ENCODE data around the gene LMF1.

Gene LMF1

GRCh38 chr16:912684-913613 is 57.8 kb downstream of the LMF1 start:
- H3K4me3 Mint-ChIP-seq: no peak overlapping the region
- no peak overlapping the region for H3K27ac Mint-ChIP-seq
- H3K36me3 Mint-ChIP-seq (ENCODE audit: low read depth): peaks cover 6% of the 10 kb centered on the region
- no peak for DNase-seq (ENCODE audit: low spot score)
- H3K27me3 Mint-ChIP-seq (ENCODE audit: low read depth): no peaks in the 10 kb centered on the region
- peaks cover 3% of the 10 kb centered on the region for H3K9me3 Mint-ChIP-seq
- no peaks in the 10 kb centered on the region for H3K4me1 Mint-ChIP-seq (ENCODE audit: low read depth)

- Mint-ChIP-seq H3K27ac (no peak overlapping the region), H3K9me3 (peaks cover 3% of the 10 kb centered on the region), H3K4me1 (ENCODE audit: low read depth) (no peaks in the 10 kb centered on the region), H3K36me3 (ENCODE audit: low read depth) (peaks cover 10% of the 10 kb centered on the region), H3K27me3 (ENCODE audit: low read depth) (no peaks in the 10 kb centered on the region), H3K4me3 (no peak overlapping the region)
- DNase-seq (ENCODE audit: low spot score): no peak
These were observed 58.5 kb downstream of the LMF1 start for GRCh38 chr16:912322-912683.

GRCh38 chr16:911604-912321 is 59.0 kb downstream of the LMF1 start:
- no peak for DNase-seq (ENCODE audit: low spot score)
- H3K27ac Mint-ChIP-seq: no peak overlapping the region
- no peaks in the 10 kb centered on the region for H3K4me1 Mint-ChIP-seq (ENCODE audit: low read depth)
- H3K36me3 Mint-ChIP-seq (ENCODE audit: low read depth): peaks cover 10% of the 10 kb centered on the region
- H3K4me3 Mint-ChIP-seq: no peak overlapping the region
- no peaks in the 10 kb centered on the region for H3K27me3 Mint-ChIP-seq (ENCODE audit: low read depth)
- H3K9me3 Mint-ChIP-seq: peaks cover 6% of the 10 kb centered on the region

- DNase-seq (ENCODE audit: low spot score): no peak
- Mint-ChIP-seq H3K27me3 (ENCODE audit: low read depth) (no peaks in the 10 kb centered on the region), H3K36me3 (ENCODE audit: low read depth) (peaks cover 17% of the 10 kb centered on the region), H3K9me3 (peaks cover 12% of the 10 kb centered on the region), H3K4me1 (ENCODE audit: low read depth) (no peaks in the 10 kb centered on the region), H3K4me3 (no peak overlapping the region), H3K27ac (no peak overlapping the region)
These were observed 59.7 kb downstream of the LMF1 start for GRCh38 chr16:911101-911500.

GRCh38 chr16:910181-910580 is 60.6 kb downstream of the LMF1 start:
- Mint-ChIP-seq H3K36me3 (ENCODE audit: low read depth) (peaks cover 18% of the 10 kb centered on the region), H3K4me3 (no peak overlapping the region), H3K9me3 (peaks cover 20% of the 10 kb centered on the region), H3K27me3 (ENCODE audit: low read depth) (no peaks in the 10 kb centered on the region), H3K27ac (no peak overlapping the region), H3K4me1 (ENCODE audit: low read depth) (no peaks in the 10 kb centered on the region)
- no peak for DNase-seq (ENCODE audit: low spot score)

- DNase-seq (ENCODE audit: low spot score): no peak
- Mint-ChIP-seq H3K4me1 (ENCODE audit: low read depth) (no peaks in the 10 kb centered on the region), H3K27me3 (ENCODE audit: low read depth) (no peaks in the 10 kb centered on the region), H3K27ac (no peak overlapping the region), H3K9me3 (peaks cover 22% of the 10 kb centered on the region), H3K36me3 (ENCODE audit: low read depth) (peaks cover 18% of the 10 kb centered on the region), H3K4me3 (no peak overlapping the region)
These were observed 61.3 kb downstream of the LMF1 start for GRCh38 chr16:909281-910000.

- Mint-ChIP-seq H3K9me3 (peaks cover 22% of the 10 kb centered on the region), H3K4me1 (ENCODE audit: low read depth) (no peaks in the 10 kb centered on the region), H3K4me3 (no peak overlapping the region), H3K27me3 (ENCODE audit: low read depth) (no peaks in the 10 kb centered on the region), H3K27ac (no peak overlapping the region), H3K36me3 (ENCODE audit: low read depth) (peaks cover 18% of the 10 kb centered on the region)
- no peak for DNase-seq (ENCODE audit: low spot score)
These were observed 62.1 kb downstream of the LMF1 start for GRCh38 chr16:908526-909155.

GRCh38 chr16:907842-908241 is 62.9 kb downstream of the LMF1 start:
- no peak for DNase-seq (ENCODE audit: low spot score)
- Mint-ChIP-seq H3K9me3 (peaks cover 22% of the 10 kb centered on the region), H3K36me3 (ENCODE audit: low read depth) (peaks cover 18% of the 10 kb centered on the region), H3K4me3 (no peak overlapping the region), H3K27ac (no peak overlapping the region), H3K27me3 (ENCODE audit: low read depth) (no peaks in the 10 kb centered on the region), H3K4me1 (ENCODE audit: low read depth) (no peaks in the 10 kb centered on the region)

- H3K9me3 Mint-ChIP-seq: peaks cover 22% of the 10 kb centered on the region
- H3K36me3 Mint-ChIP-seq (ENCODE audit: low read depth): peaks cover 18% of the 10 kb centered on the region
- H3K27me3 Mint-ChIP-seq (ENCODE audit: low read depth): no peaks in the 10 kb centered on the region
- no peak overlapping the region for H3K4me3 Mint-ChIP-seq
- no peaks in the 10 kb centered on the region for H3K4me1 Mint-ChIP-seq (ENCODE audit: low read depth)
- DNase-seq (ENCODE audit: low spot score): no peak
- no peak overlapping the region for H3K27ac Mint-ChIP-seq
These were observed 63.4 kb downstream of the LMF1 start for GRCh38 chr16:907361-907760.

- peaks cover 22% of the 10 kb centered on the region for H3K9me3 Mint-ChIP-seq
- H3K36me3 Mint-ChIP-seq (ENCODE audit: low read depth): peaks cover 18% of the 10 kb centered on the region
- no peaks in the 10 kb centered on the region for H3K27me3 Mint-ChIP-seq (ENCODE audit: low read depth)
- H3K4me1 Mint-ChIP-seq (ENCODE audit: low read depth): no peaks in the 10 kb centered on the region
- no peak overlapping the region for H3K4me3 Mint-ChIP-seq
- H3K27ac Mint-ChIP-seq: no peak overlapping the region
- DNase-seq (ENCODE audit: low spot score): no peak
These were observed 64.5 kb downstream of the LMF1 start for GRCh38 chr16:906296-906695.

GRCh38 chr16:901715-902601 is 68.8 kb downstream of the LMF1 start:
- Mint-ChIP-seq H3K4me1 (ENCODE audit: low read depth) (no peaks in the 10 kb centered on the region), H3K9me3 (peaks cover 18% of the 10 kb centered on the region), H3K27me3 (ENCODE audit: low read depth) (no peaks in the 10 kb centered on the region), H3K27ac (no peak overlapping the region), H3K36me3 (ENCODE audit: low read depth) (peaks cover 8% of the 10 kb centered on the region), H3K4me3 (no peak overlapping the region)
- DNase-seq (ENCODE audit: low spot score): no peak

- Mint-ChIP-seq H3K4me1 (ENCODE audit: low read depth) (no peaks in the 10 kb centered on the region), H3K4me3 (no peak overlapping the region), H3K27ac (no peak overlapping the region), H3K9me3 (peaks cover 10% of the 10 kb centered on the region), H3K36me3 (ENCODE audit: low read depth) (peaks cover under 1% of the 10 kb centered on the region), H3K27me3 (ENCODE audit: low read depth) (no peaks in the 10 kb centered on the region)
- no peak for DNase-seq (ENCODE audit: low spot score)
These were observed 69.6 kb downstream of the LMF1 start for GRCh38 chr16:901149-901548.

GRCh38 chr16:900211-900610 is 70.6 kb downstream of the LMF1 start:
- no peak overlapping the region for H3K27ac Mint-ChIP-seq
- H3K4me1 Mint-ChIP-seq (ENCODE audit: low read depth): no peaks in the 10 kb centered on the region
- no peaks in the 10 kb centered on the region for H3K36me3 Mint-ChIP-seq (ENCODE audit: low read depth)
- H3K27me3 Mint-ChIP-seq (ENCODE audit: low read depth): no peaks in the 10 kb centered on the region
- peaks cover 2% of the 10 kb centered on the region for H3K9me3 Mint-ChIP-seq
- no peak for DNase-seq (ENCODE audit: low spot score)
- H3K4me3 Mint-ChIP-seq: no peak overlapping the region
